ENCODE results near the gene TACC2.

TACC2 gene

GRCh38 chr10:122222638-122223037 lies 233.7 kb downstream of the TACC2 start:
- CTCF ChIA-PET, result no interaction called here
- no peak overlapping the region for H3K4me3 ChIP-seq (ENCODE audit: low read depth, low read length)
- POLR2A ChIA-PET, result no interaction called here
- DNase-seq (ENCODE audit: low read depth, low spot score), result no peak
- no peak for TF ChIP-seq CTCF (IDR thresholded peaks at IDR 0.05; ENCODE audit: insufficient read depth, low read length, missing control alignments)

- no peak for DNase-seq (ENCODE audit: low read depth, low spot score)
- ChIA-PET CTCF (interaction anchor here (0.9 to 1.2 kb wide), 5 partner anchors 11 to 54 kb away, joined by 3 read pairs; no protein-coding TSS in a partner anchor), POLR2A (no interaction called here)
- H3K4me3 ChIP-seq (ENCODE audit: low read depth, low read length), result no peak overlapping the region
- TF ChIP-seq CTCF (IDR thresholded peaks at IDR 0.05; ENCODE audit: insufficient read depth, low read length, missing control alignments), result no peak
Observed at GRCh38 chr10:122224159-122224558, 235.2 kb downstream of the TACC2 start.

GRCh38 chr10:122225330-122225729 lies 236.4 kb downstream of the TACC2 start:
- POLR2A ChIA-PET, result no interaction called here
- no peak overlapping the region for H3K4me3 ChIP-seq (ENCODE audit: low read depth, low read length)
- CTCF ChIA-PET, result no interaction called here
- no peak for TF ChIP-seq CTCF (IDR thresholded peaks at IDR 0.05; ENCODE audit: insufficient read depth, low read length, missing control alignments)
- DNase-seq (ENCODE audit: low read depth, low spot score), result no peak

GRCh38 chr10:122227754-122228153 lies 238.8 kb downstream of the TACC2 start:
- no peak overlapping the region for H3K4me3 ChIP-seq (ENCODE audit: low read depth, low read length)
- POLR2A ChIA-PET, result no interaction called here
- CTCF ChIA-PET, result interaction anchor here (1.3 kb wide), 1 partner anchor 19 kb away, joined by 3 read pairs; no protein-coding TSS in a partner anchor
- DNase-seq (ENCODE audit: low read depth, low spot score), result no peak
- no peak for TF ChIP-seq CTCF (IDR thresholded peaks at IDR 0.05; ENCODE audit: insufficient read depth, low read length, missing control alignments)

- POLR2A ChIA-PET, result no interaction called here
- CTCF ChIA-PET, result no interaction called here
- no peak for TF ChIP-seq CTCF (IDR thresholded peaks at IDR 0.05; ENCODE audit: insufficient read depth, low read length, missing control alignments)
- DNase-seq (ENCODE audit: low read depth, low spot score), result no peak
- H3K4me3 ChIP-seq (ENCODE audit: low read depth, low read length), result no peak overlapping the region
Observed at GRCh38 chr10:122229666-122230065, 240.7 kb downstream of the TACC2 start.

- POLR2A ChIA-PET, result no interaction called here
- DNase-seq (ENCODE audit: low read depth, low spot score), result no peak
- no peak for TF ChIP-seq CTCF (IDR thresholded peaks at IDR 0.05; ENCODE audit: insufficient read depth, low read length, missing control alignments)
- CTCF ChIA-PET, result interaction anchor here (1.0 kb wide), 1 partner anchor 335 kb away, joined by 3 read pairs; no protein-coding TSS in a partner anchor
- no peak overlapping the region for H3K4me3 ChIP-seq (ENCODE audit: low read depth, low read length)
Observed at GRCh38 chr10:122230222-122230621, 241.3 kb downstream of the TACC2 start.
